GM19468 (cell line): ENCODE results near the gene CCDC86.

Experiments used
- ATAC-seq: cut with Tn5 transposase; IDR thresholded peaks from one replicate; pipeline ENCODE4 v1.9.1; 2021; ENCODE audit warnings: mild to moderate bottlenecking, moderate library complexity, moderate number of reproducible peaks; ENCODE audit not compliant: unreplicated experiment; ENCODE audit errors: extremely low read depth

Gene CCDC86

GRCh38 chr11:60830478-60831142 is 11.3 kb upstream of the CCDC86 start:
- ATAC-seq, result no peak

- ATAC-seq, result peak; percentile 56
These were observed 10.8 kb upstream of the CCDC86 start for GRCh38 chr11:60831143-60831500.

- ATAC-seq, result no peak
These were observed 10.3 kb upstream of the CCDC86 start for GRCh38 chr11:60831501-60832079.

GRCh38 chr11:60834742-60835533 is 7.0 kb upstream of the CCDC86 start:
- no peak for ATAC-seq

- no peak for ATAC-seq
These were observed 6.4 kb upstream of the CCDC86 start for GRCh38 chr11:60835534-60835846.

- ATAC-seq, result no peak
These were observed 4.9 kb upstream of the CCDC86 start for GRCh38 chr11:60836866-60837515.

GRCh38 chr11:60838132-60838531 is 3.8 kb upstream of the CCDC86 start:
- no peak for ATAC-seq

- no peak for ATAC-seq
These were observed 1.2 kb upstream of the CCDC86 start for GRCh38 chr11:60840470-60841430.

GRCh38 chr11:60842668-60843600 is 1.0 kb downstream of the CCDC86 start:
- ATAC-seq, result no peak

- ATAC-seq, result no peak
These were observed 2.3 kb downstream of the CCDC86 start for GRCh38 chr11:60844045-60844869.

GRCh38 chr11:60844870-60845221 is 2.9 kb downstream of the CCDC86 start:
- ATAC-seq, result no peak

GRCh38 chr11:60845338-60845737 is 3.4 kb downstream of the CCDC86 start:
- no peak for ATAC-seq

GRCh38 chr11:60847281-60847680 is 5.4 kb downstream of the CCDC86 start:
- ATAC-seq, result no peak

GRCh38 chr11:60847896-60848295 is 6.0 kb downstream of the CCDC86 start:
- ATAC-seq, result no peak

- no peak for ATAC-seq
These were observed 6.8 kb downstream of the CCDC86 start for GRCh38 chr11:60848714-60849151.

GRCh38 chr11:60849641-60850520 is 8.0 kb downstream of the CCDC86 start:
- ATAC-seq, result no peak
